SU-DHL-6 (cell line): ENCODE results near the gene ZNF587.
"Not testable (repeated sequence)": the region's sequence is repeated elsewhere in the genome, so short reads cannot be mapped to it uniquely, and the experiment has no call there.

ENCODE experiments used
- H2AFZ ChIP-seq: fragments of 200-600 bp; sonication (generic); 2 replicates; pipeline ENCODE4 v1.6.1; 2014; ENCODE audit warnings: low read depth, mild to moderate bottlenecking, moderate library complexity, mixed read lengths, antibody characterized with exemption, low read length; ENCODE audit not compliant: severe bottlenecking
- H3F3A ChIP-seq: fragments of 200-600 bp; shearing (Covaris generic); 2 replicates; pipeline ENCODE4 v1.6.0; 2016; ENCODE audit warnings: antibody characterized with exemption, mild to moderate bottlenecking; ENCODE audit not compliant: insufficient read depth
- H3K27ac ChIP-seq: fragments of 200-600 bp; sonication (generic); 2 replicates; pipeline ENCODE4 v1.5.1; 2016; ENCODE audit warnings: low read depth, mild to moderate bottlenecking, low read length, moderate library complexity, mixed read lengths
- H3K27me3 ChIP-seq: fragments of 200-600 bp; sonication (generic), shearing (Covaris generic); 2 replicates; pipeline ENCODE4 v1.6.0; 2014; ENCODE audit warnings: mild to moderate bottlenecking, low read length
- H3K36me3 ChIP-seq: fragments of 200-600 bp; sonication (generic); 2 replicates; pipeline ENCODE4 v1.6.1; 2014; ENCODE audit warnings: mild to moderate bottlenecking, low read length, mixed read lengths
- H3K4me2 ChIP-seq: fragments of 300-600, 200-600 bp; shearing (Covaris generic), sonication (generic); 2 replicates; pipeline ENCODE4 v1.6.0; 2014; ENCODE audit warnings: low read length, low read depth, mild to moderate bottlenecking; ENCODE audit not compliant: poor library complexity, severe bottlenecking
- H3K4me3 ChIP-seq: fragments of 200-600 bp; sonication (generic); 2 replicates; pipeline ENCODE4 v1.5.1; 2014; ENCODE audit warnings: antibody characterized with exemption, low read length, mild to moderate bottlenecking, mixed read lengths; ENCODE audit not compliant: insufficient read depth, poor library complexity, severe bottlenecking
- H3K79me2 ChIP-seq: fragments of 200-600 bp; sonication (generic); 2 replicates; pipeline ENCODE4 v1.6.1; 2014; ENCODE audit warnings: mild to moderate bottlenecking, low read length, moderate library complexity; ENCODE audit not compliant: insufficient read depth
- H3K9ac ChIP-seq: fragments of 200-600 bp; sonication (generic); 2 replicates; pipeline ENCODE4 v1.7.0; 2014; ENCODE audit warnings: mild to moderate bottlenecking, low read length
- H3K9me2 ChIP-seq: fragments of 200-600 bp; sonication (generic); replicated peaks from 2 replicates; pipeline ENCODE4 v1.6.1; 2014; ENCODE audit warnings: low read length; ENCODE audit not compliant: insufficient read depth
- H3K9me3 ChIP-seq: fragments of 200-600 bp; sonication (generic); 2 replicates; pipeline ENCODE4 v1.6.1; 2014; ENCODE audit warnings: low read length, mixed read lengths; ENCODE audit not compliant: insufficient read depth
- H4K20me1 ChIP-seq: fragments of 200-600 bp; sonication (generic); 2 replicates; pipeline ENCODE4 v1.6.1; 2014; ENCODE audit warnings: low read depth, mild to moderate bottlenecking, antibody characterized with exemption, low read length, moderate library complexity, mixed read lengths
- EZH2phosphoT487 ChIP-seq: fragments of 200-600 bp; sonication (generic), shearing (Covaris generic); conservative IDR thresholded peaks from 2 replicates; pipeline ENCODE4 v1.6.1; 2018; ENCODE audit warnings: mild to moderate bottlenecking, antibody characterized with exemption, low read length, moderate library complexity, mixed read lengths
- TF ChIP-seq, protein P1 (sequence below): fragments of 200-600 bp; sonication (generic); IDR thresholded peaks from one replicate; pipeline ENCODE4 v1.5.1; 2017; ENCODE audit warnings: antibody characterized with exemption, mild to moderate bottlenecking, low read length, moderate library complexity; ENCODE audit not compliant: insufficient read depth, poor library complexity, severe bottlenecking

Gene ZNF587

DNA sequence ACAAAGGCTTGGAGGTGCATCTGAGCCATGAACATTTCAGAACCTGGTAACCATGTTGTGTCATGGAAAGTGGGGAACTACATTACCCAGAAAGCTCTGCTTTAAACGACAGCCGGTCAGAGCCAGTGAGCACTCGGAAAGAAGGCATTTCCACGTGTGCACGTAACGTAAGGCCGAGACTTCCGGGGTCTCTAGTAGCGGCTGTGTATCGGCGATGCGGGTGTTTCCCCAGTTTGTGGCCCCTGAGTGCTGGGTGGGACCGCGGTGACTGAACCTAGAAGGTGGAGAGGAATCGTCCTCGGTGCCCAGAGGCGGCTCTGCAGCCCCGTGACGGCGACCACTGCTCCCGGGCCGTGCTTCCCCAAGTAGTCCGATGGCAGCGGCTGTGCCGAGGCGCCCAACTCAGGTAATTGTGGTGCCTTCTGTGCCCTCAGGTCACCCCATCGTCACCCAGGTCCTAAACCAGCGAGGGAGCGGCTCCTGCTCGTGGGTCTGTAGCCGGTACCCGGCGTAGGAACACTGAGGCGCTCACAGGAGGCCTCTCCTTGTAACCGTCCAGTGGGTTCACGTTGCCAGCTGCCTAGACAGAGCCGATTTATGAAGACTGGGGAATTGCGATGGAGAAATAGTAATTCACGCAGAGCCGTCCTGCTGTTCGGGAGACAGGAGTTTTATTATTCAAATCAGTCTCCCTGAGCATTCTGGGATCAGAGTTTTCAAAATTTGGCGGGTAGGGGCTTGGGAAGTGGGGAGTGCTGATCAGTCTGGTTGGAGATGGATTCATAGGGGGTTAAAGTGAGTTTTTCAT is at the start of gene ZNF587:
Gene ZNF587 (plus strand): TSS at position 194 of the 808 bp plus-strand sequence. CDS start 180 bp downstream, at position 374.
- H4K20me1 ChIP-seq, H3K27me3 ChIP-seq, H2AFZ ChIP-seq, H3K9me2 ChIP-seq, H3F3A ChIP-seq, H3K36me3 ChIP-seq, H3K9me3 ChIP-seq: not testable (repeated sequence)
- Histone ChIP-seq H3K79me2 (peaks cover 30% of the 10 kb centered on the region), H3K27ac (peak within 1 kb of the TSS; percentile 64), H3K4me2 (peak within 1 kb of the TSS; percentile 54), H3K9ac (peak within 1 kb of the TSS; percentile 78), H3K4me3 (peak within 1 kb of the TSS; percentile 68)

DNA sequence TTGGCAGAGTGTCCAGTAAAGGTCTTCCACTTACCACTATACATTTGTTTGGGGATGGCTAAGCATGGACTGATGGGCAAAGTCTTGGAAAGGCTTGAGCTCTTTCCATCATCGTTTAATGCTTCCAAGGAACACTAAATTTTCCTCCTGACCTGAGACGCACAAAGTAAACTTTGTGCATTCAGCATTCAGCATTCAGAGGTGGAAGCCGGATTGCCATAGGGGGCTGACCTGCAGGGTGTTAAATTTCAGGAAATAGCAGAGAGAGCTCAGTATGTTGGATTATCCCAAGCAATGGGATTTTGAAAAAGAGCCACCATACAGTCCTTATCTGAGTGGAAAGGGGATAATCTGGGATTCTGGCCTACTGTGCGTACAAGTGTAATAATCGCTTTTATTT is 49.0 kb upstream of the ZNF587 start:
- no peak overlapping the region for H3K27ac ChIP-seq
- no peak overlapping the region for H3K4me3 ChIP-seq
- no peaks in the 10 kb centered on the region for H4K20me1 ChIP-seq
- no peaks in the 10 kb centered on the region for H3K9me3 ChIP-seq
- TF ChIP-seq EZH2phosphoT487, result no peak
- TF ChIP-seq, protein P1, sequence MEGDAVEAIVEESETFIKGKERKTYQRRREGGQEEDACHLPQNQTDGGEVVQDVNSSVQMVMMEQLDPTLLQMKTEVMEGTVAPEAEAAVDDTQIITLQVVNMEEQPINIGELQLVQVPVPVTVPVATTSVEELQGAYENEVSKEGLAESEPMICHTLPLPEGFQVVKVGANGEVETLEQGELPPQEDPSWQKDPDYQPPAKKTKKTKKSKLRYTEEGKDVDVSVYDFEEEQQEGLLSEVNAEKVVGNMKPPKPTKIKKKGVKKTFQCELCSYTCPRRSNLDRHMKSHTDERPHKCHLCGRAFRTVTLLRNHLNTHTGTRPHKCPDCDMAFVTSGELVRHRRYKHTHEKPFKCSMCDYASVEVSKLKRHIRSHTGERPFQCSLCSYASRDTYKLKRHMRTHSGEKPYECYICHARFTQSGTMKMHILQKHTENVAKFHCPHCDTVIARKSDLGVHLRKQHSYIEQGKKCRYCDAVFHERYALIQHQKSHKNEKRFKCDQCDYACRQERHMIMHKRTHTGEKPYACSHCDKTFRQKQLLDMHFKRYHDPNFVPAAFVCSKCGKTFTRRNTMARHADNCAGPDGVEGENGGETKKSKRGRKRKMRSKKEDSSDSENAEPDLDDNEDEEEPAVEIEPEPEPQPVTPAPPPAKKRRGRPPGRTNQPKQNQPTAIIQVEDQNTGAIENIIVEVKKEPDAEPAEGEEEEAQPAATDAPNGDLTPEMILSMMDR, result no peak
- H3K9me2 ChIP-seq, result no peaks in the 10 kb centered on the region
- H3K9ac ChIP-seq, result no peak overlapping the region
- peaks cover 9% of the 10 kb centered on the region for H3K79me2 ChIP-seq
- no peak overlapping the region for H2AFZ ChIP-seq
- no peak overlapping the region for H3K4me2 ChIP-seq
- no peaks in the 10 kb centered on the region for H3K36me3 ChIP-seq
- no peaks in the 10 kb centered on the region for H3K27me3 ChIP-seq
- H3F3A ChIP-seq, result peaks cover 9% of the 10 kb centered on the region; the same call in 1 of the 2 replicates

DNA sequence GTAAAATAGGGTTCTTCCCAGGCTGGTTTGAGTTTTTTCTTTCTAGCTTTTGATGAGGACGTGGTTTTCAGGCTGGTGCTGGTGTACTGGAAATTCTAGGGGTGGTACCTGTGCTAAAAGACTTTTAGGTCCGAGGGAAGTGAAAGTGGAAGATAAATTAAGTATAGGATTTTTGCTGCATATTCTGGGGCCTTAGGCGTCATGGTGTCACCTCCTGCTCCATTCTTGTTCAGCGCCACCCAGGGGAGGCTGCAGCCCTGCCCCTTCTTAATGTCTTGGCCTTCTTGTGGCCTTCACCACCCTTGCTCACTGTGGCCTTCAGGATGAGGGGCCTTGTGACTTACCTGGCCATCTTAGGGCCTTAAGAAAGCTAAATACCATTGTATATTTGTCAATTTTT is 47.4 kb upstream of the ZNF587 start:
- Histone ChIP-seq H3K9me2 (no peaks in the 10 kb centered on the region), H4K20me1 (no peaks in the 10 kb centered on the region), H3K27me3 (no peaks in the 10 kb centered on the region), H2AFZ (no peak overlapping the region), H3K79me2 (peaks cover 14% of the 10 kb centered on the region), H3F3A (peaks cover 9% of the 10 kb centered on the region; the same call in 1 of the 2 replicates), H3K4me2 (peak overlapping the region; percentile 20), H3K4me3 (no peak overlapping the region), H3K9ac (no peak overlapping the region), H3K9me3 (no peaks in the 10 kb centered on the region), H3K36me3 (no peaks in the 10 kb centered on the region), H3K27ac (peak overlapping the region; percentile 46)
- TF ChIP-seq, protein P1, result no peak

DNA sequence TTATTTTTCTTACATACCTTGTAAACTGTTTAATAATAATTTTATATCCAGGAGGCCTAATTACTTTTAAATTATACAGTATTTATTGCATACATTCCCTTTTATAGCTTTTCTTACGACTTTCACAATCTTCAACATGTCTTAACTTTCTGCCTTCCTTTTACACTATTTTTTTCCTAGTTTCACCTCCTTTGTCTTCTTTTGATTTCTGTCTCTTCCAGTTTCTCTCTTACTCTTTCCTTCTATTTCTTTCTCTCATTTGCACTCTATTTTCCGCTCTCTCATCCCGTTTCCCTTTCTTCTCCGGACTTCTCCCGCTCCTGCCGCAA is 46.4 kb upstream of the ZNF587 start:
- Histone ChIP-seq H3K79me2 (peaks cover 14% of the 10 kb centered on the region), H3K9me3 (no peaks in the 10 kb centered on the region), H3K4me2 (no peak overlapping the region), H4K20me1 (no peaks in the 10 kb centered on the region), H2AFZ (no peak overlapping the region), H3K36me3 (no peaks in the 10 kb centered on the region), H3K27me3 (no peaks in the 10 kb centered on the region), H3K9me2 (no peaks in the 10 kb centered on the region), H3K4me3 (no peak overlapping the region), H3K27ac (no peak overlapping the region), H3K9ac (no peak overlapping the region), H3F3A (peaks cover 9% of the 10 kb centered on the region; the same call in 1 of the 2 replicates)
- TF ChIP-seq, protein P1, result no peak
- no peak for TF ChIP-seq EZH2phosphoT487
